Smooth muscle cell of trachea (primary cell): ENCODE measurements around the gene NFIL3. TPM values are rescaled to one million over a fixed set of nuclear protein-coding genes. Genes with fewer than 3 reads are reported as not detected.

Source experiments
- total RNA-seq: library from RNA; depleted of rRNA; stranded (reverse); fragments of >200 nt; gene quantifications from 2 replicates; pipeline ENCODE4 v1.2.1, GENCODE V29; 2014

NFIL3 gene, protein sequence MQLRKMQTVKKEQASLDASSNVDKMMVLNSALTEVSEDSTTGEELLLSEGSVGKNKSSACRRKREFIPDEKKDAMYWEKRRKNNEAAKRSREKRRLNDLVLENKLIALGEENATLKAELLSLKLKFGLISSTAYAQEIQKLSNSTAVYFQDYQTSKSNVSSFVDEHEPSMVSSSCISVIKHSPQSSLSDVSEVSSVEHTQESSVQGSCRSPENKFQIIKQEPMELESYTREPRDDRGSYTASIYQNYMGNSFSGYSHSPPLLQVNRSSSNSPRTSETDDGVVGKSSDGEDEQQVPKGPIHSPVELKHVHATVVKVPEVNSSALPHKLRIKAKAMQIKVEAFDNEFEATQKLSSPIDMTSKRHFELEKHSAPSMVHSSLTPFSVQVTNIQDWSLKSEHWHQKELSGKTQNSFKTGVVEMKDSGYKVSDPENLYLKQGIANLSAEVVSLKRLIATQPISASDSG
- 47.1 and 56.0 TPM in 2 replicates for total RNA-seq

DNA sequence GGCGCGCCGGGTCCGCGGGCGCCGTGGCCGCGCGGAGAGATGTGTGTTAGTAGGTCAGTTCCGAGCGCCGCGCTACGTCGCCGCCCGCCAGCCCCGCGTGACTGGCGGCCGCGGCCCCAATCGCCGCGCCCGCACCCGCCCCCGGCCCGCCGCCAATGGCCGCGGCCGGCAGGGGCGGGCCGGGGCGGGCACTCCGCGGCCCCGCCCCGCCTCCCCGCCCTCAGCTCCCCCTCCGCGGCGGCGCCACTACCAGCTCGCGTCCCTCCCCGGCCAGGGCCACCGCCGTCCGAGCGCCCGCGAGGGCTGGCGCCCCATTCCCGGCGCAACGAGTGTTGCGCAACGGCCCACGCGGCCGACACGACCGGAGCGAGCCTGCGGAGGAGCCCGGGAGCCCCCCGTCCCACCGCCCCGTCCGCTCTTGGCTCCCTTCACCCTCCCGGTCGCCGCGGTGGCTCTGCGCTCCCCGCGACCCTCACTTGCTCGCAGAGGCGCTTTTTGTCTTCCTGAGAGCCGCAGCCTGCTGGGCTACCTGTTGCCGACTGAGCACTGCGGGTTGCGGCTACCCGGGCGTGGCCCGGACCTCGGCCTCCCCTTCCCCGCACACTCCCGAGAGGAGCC lies at the start of gene NFIL3:
Gene NFIL3, minus strand, starts transcription at position 48 of the 618 bp plus-strand sequence. CDS start 13,098 bp downstream, outside the sequence.

DNA sequence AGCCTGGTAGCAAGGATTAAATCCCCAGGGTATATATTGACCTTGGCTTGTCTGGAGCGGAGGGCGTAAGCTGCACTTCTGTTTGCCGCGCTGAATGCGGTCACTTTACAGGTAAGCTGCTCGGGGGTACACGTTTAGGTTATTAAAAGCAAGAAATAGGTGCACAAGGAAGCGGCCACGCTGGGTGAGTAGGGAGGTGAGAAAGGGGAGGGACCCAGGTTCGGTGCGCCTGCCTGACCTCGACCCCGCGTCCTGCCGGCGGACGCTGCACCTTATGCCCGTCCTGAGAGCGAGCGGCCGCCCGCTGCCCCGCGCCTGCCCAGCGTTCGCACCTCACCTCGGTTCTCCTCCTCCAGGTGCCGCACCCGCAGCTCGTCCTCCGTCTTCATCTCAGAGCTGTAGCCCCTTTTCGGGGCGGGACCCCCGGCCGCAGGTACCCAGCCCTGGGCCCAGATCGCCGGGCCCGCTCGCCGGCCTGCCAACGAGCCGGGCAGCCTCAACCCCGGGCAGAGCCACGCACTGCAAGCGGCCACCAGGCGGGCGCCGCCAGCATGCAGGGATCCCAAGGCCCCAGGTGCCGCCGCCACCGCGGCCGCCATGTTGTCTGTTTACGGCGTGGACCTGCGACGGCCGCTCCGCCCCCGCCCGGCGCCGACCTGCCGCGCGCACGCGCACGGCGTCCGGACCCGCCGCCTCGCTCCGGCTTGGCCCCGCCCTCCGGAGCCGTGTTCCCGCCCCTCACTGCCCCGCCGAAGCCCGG lies 62.2 kb downstream of the NFIL3 start, which contains the start of gene AUH:
Gene AUH, minus strand, starts transcription at position 628 of the 760 bp plus-strand sequence. Its CDS starts 29 bp downstream, at position 599.

Other genes starting within 250 kb of the NFIL3 start
- 41.8 and 43.6 TPM in 2 replicates for gene AUH, start 61.9 kb downstream of the NFIL3 start, total RNA-seq